Activated CD4-positive, alpha-beta T cell treated with anti-CD3 and anti-CD28 coated beads, Interleukin-2, amount 50 U/mL, for 16 hours (primary cell): ENCODE data around the gene PRSS16.
"Not testable (repeated sequence)": the region's sequence is repeated elsewhere in the genome, so short reads cannot be mapped to it uniquely, and the experiment has no call there.

ENCODE experiments used
- DNase-seq: peaks from one replicate; pipeline ENCODE4 v3.0.0-alpha.2; 2020

PRSS16 gene

GRCh38 chr6:27248783-27249182 is 1.3 kb downstream of the PRSS16 start:
- no peak for DNase-seq

- no peak for DNase-seq
Observed at GRCh38 chr6:27250277-27251111, 3.0 kb downstream of the PRSS16 start.

- DNase-seq: peak; percentile 81
Observed at GRCh38 chr6:27251112-27251605, 3.7 kb downstream of the PRSS16 start.

GRCh38 chr6:27251606-27252251 is 4.2 kb downstream of the PRSS16 start:
- peak; percentile 84 for DNase-seq

GRCh38 chr6:27254566-27254965 is 7.1 kb downstream of the PRSS16 start:
- DNase-seq: no peak

- no peak for DNase-seq
Observed at GRCh38 chr6:27255866-27256265, 8.4 kb downstream of the PRSS16 start.

- DNase-seq: no peak
Observed at GRCh38 chr6:27260369-27260768, 12.9 kb downstream of the PRSS16 start.

GRCh38 chr6:27260836-27261375 is 13.4 kb downstream of the PRSS16 start:
- no peak for DNase-seq

GRCh38 chr6:27263886-27264285 is 16.4 kb downstream of the PRSS16 start:
- DNase-seq: no peak

GRCh38 chr6:27267003-27267402 is 19.5 kb downstream of the PRSS16 start:
- DNase-seq: not testable (repeated sequence)

- DNase-seq: no peak
Observed at GRCh38 chr6:27267857-27268434, 20.4 kb downstream of the PRSS16 start.

- no peak for DNase-seq
Observed at GRCh38 chr6:27268803-27269202, 21.3 kb downstream of the PRSS16 start.

- DNase-seq: no peak
Observed at GRCh38 chr6:27273783-27274182, 26.3 kb downstream of the PRSS16 start.

- DNase-seq: peak; percentile 63
Observed at GRCh38 chr6:27275025-27275956, 27.8 kb downstream of the PRSS16 start.

- no peak for DNase-seq
Observed at GRCh38 chr6:27279513-27280063, 32.1 kb downstream of the PRSS16 start.

- peak; percentile 82 for DNase-seq
Observed at GRCh38 chr6:27280064-27280539, 32.6 kb downstream of the PRSS16 start.

- DNase-seq: no peak
Observed at GRCh38 chr6:27280540-27281000, 33.1 kb downstream of the PRSS16 start.

GRCh38 chr6:27281105-27281539 is 33.6 kb downstream of the PRSS16 start:
- no peak for DNase-seq

- no peak for DNase-seq
Observed at GRCh38 chr6:27281569-27281968, 34.1 kb downstream of the PRSS16 start.

GRCh38 chr6:27283279-27283678 is 35.8 kb downstream of the PRSS16 start:
- DNase-seq: no peak

- DNase-seq: no peak
Observed at GRCh38 chr6:27286141-27286540, 38.6 kb downstream of the PRSS16 start.

- DNase-seq: no peak
Observed at GRCh38 chr6:27287751-27288135, 40.2 kb downstream of the PRSS16 start.
